Hepatocyte (in vitro differentiated cells): ENCODE measurements around the gene DSG1.

Experiments
- CTCF ChIP-seq: fragments of 200-600 bp; sonication (generic); IDR thresholded peaks from 2 replicates; pipeline ENCODE4 v1.5.1; 2016; ENCODE audit warnings: antibody characterized with exemption, mild to moderate bottlenecking; ENCODE audit not compliant: poor library complexity
- EZH2 ChIP-seq: fragments of 200-600 bp; sonication (generic); IDR thresholded peaks from 2 replicates; pipeline ENCODE4 v1.6.1; 2016; ENCODE audit warnings: antibody characterized with exemption, mild to moderate bottlenecking, borderline replicate concordance

GRCh38 chr18:31325051-31325450 is 7.1 kb downstream of the DSG1 start:
- no peak for TF ChIP-seq CTCF
- TF ChIP-seq EZH2, result no peak
